Measurements from ENCODE around the gene ANXA4. TPM values are rescaled to one million over a fixed set of nuclear protein-coding genes. Genes with fewer than 3 reads are reported as not detected.
A peak's percentile ranks its signal among the peaks of the same experiment; 100 is the strongest.

The ANXA4 gene
- polyA plus RNA-seq, 4 donors: 289 to 764 (median 313) TPM

- Histone ChIP-seq H3K4me1 (ENCODE audit: control insufficient read depth in 3 of 3, insufficient read depth in 2 of 3, low read depth in 1 of 3, low read length in 2 of 3) (peaks cover 5 to 65% (median 19%) of the 10 kb centered on the region in 3 donors), H3K27ac (ENCODE audit: low read depth in 1 of 3, low read length in 2 of 3) (peak overlapping the region in 1 of 3 donors; percentile 64), H3K27me3 (ENCODE audit: control insufficient read depth in 3 of 3, insufficient read depth in 3 of 3, low read length in 3 of 3) (no peaks in the 10 kb centered on the region), H3K4me3 (ENCODE audit: low read depth in 1 of 3, low read length in 3 of 3) (no peak overlapping the region), H3K9me3 (ENCODE audit: control insufficient read depth in 2 of 2, insufficient read depth in 1 of 2, low read depth in 1 of 2, low read length in 1 of 2) (no peaks in the 10 kb centered on the region), H3K36me3 (ENCODE audit: control insufficient read depth in 3 of 3, insufficient read depth in 2 of 3, low read depth in 1 of 3, low read length in 3 of 3) (peaks cover 3 to 36% (median 4%) of the 10 kb centered on the region in 3 donors)
- FAIRE-seq (no peak), DNase-seq (peak; percentile 85 to 93)
- WGBS, 3 donors: 14 to 55% (median 29%) methylated on average over 5 of the region's 5 CpGs
Observed at GRCh38 chr2:69764286-69765095, 22.6 kb downstream of the ANXA4 start.

GRCh38 chr2:69765096-69765380 lies 23.1 kb downstream of the ANXA4 start:
- FAIRE-seq (no peak), DNase-seq (no peak)
- peaks cover 7 to 70% (median 22%) of the 10 kb centered on the region in 3 donors for H3K4me1 ChIP-seq (ENCODE audit: control insufficient read depth in 3 of 3, insufficient read depth in 2 of 3, low read depth in 1 of 3, low read length in 2 of 3)
- H3K4me3 ChIP-seq (ENCODE audit: low read depth in 1 of 3, low read length in 3 of 3): no peak overlapping the region
- peak overlapping the region in 1 of 3 donors; percentile 57 for H3K27ac ChIP-seq (ENCODE audit: low read depth in 1 of 3, low read length in 2 of 3)
- 68 to 83% (median 83%) methylated on average over 2 of the region's 2 CpGs for WGBS, 3 donors
- H3K27me3 ChIP-seq (ENCODE audit: control insufficient read depth in 3 of 3, insufficient read depth in 3 of 3, low read length in 3 of 3): no peaks in the 10 kb centered on the region
- peaks cover 3 to 33% (median 4%) of the 10 kb centered on the region in 3 donors for H3K36me3 ChIP-seq (ENCODE audit: control insufficient read depth in 3 of 3, insufficient read depth in 2 of 3, low read depth in 1 of 3, low read length in 3 of 3)
- no peaks in the 10 kb centered on the region for H3K9me3 ChIP-seq (ENCODE audit: control insufficient read depth in 2 of 2, insufficient read depth in 1 of 2, low read depth in 1 of 2, low read length in 1 of 2)

- WGBS, 3 donors: 61 to 74% (median 72%) methylated on average over 3 of the region's 3 CpGs
- Histone ChIP-seq H3K27ac (ENCODE audit: low read depth in 1 of 3, low read length in 2 of 3) (peak overlapping the region in 1 of 3 donors; percentile 57), H3K4me3 (ENCODE audit: low read depth in 1 of 3, low read length in 3 of 3) (no peak overlapping the region), H3K9me3 (ENCODE audit: control insufficient read depth in 2 of 2, insufficient read depth in 1 of 2, low read depth in 1 of 2, low read length in 1 of 2) (no peaks in the 10 kb centered on the region), H3K36me3 (ENCODE audit: control insufficient read depth in 3 of 3, insufficient read depth in 2 of 3, low read depth in 1 of 3, low read length in 3 of 3) (peaks cover 3 to 36% (median 4%) of the 10 kb centered on the region in 3 donors), H3K27me3 (ENCODE audit: control insufficient read depth in 3 of 3, insufficient read depth in 3 of 3, low read length in 3 of 3) (no peaks in the 10 kb centered on the region), H3K4me1 (ENCODE audit: control insufficient read depth in 3 of 3, insufficient read depth in 2 of 3, low read depth in 1 of 3, low read length in 2 of 3) (peaks cover 7 to 78% (median 29%) of the 10 kb centered on the region in 3 donors)
- no peak for DNase-seq
- FAIRE-seq: no peak
Observed at GRCh38 chr2:69766014-69766413, 24.1 kb downstream of the ANXA4 start.

GRCh38 chr2:69767034-69767433 lies 25.1 kb downstream of the ANXA4 start:
- DNase-seq (no peak), FAIRE-seq (no peak)
- H3K9me3 ChIP-seq (ENCODE audit: control insufficient read depth in 2 of 2, insufficient read depth in 1 of 2, low read depth in 1 of 2, low read length in 1 of 2): no peaks in the 10 kb centered on the region
- peaks cover 3 to 32% (median 4%) of the 10 kb centered on the region in 3 donors for H3K36me3 ChIP-seq (ENCODE audit: control insufficient read depth in 3 of 3, insufficient read depth in 2 of 3, low read depth in 1 of 3, low read length in 3 of 3)
- no peaks in the 10 kb centered on the region for H3K27me3 ChIP-seq (ENCODE audit: control insufficient read depth in 3 of 3, insufficient read depth in 3 of 3, low read length in 3 of 3)
- H3K4me3 ChIP-seq (ENCODE audit: low read depth in 1 of 3, low read length in 3 of 3): no peak overlapping the region
- H3K27ac ChIP-seq (ENCODE audit: low read depth in 1 of 3, low read length in 2 of 3): peak overlapping the region in 2 of 3 donors; percentile 40 to 59
- 58 to 81% (median 76%) methylated on average over 3 of the region's 3 CpGs for WGBS, 3 donors
- peaks cover 8 to 83% (median 29%) of the 10 kb centered on the region in 3 donors for H3K4me1 ChIP-seq (ENCODE audit: control insufficient read depth in 3 of 3, insufficient read depth in 2 of 3, low read depth in 1 of 3, low read length in 2 of 3)

- 70 to 84% (median 78%) methylated on average over 5 of the region's 5 CpGs for WGBS, 3 donors
- Histone ChIP-seq H3K4me1 (ENCODE audit: control insufficient read depth in 3 of 3, insufficient read depth in 2 of 3, low read depth in 1 of 3, low read length in 2 of 3) (peaks cover 12 to 78% (median 34%) of the 10 kb centered on the region in 3 donors), H3K36me3 (ENCODE audit: control insufficient read depth in 3 of 3, insufficient read depth in 2 of 3, low read depth in 1 of 3, low read length in 3 of 3) (peaks cover 3 to 29% (median 4%) of the 10 kb centered on the region in 3 donors), H3K27me3 (ENCODE audit: control insufficient read depth in 3 of 3, insufficient read depth in 3 of 3, low read length in 3 of 3) (no peaks in the 10 kb centered on the region), H3K4me3 (ENCODE audit: low read depth in 1 of 3, low read length in 3 of 3) (no peak overlapping the region), H3K9me3 (ENCODE audit: control insufficient read depth in 2 of 2, insufficient read depth in 1 of 2, low read depth in 1 of 2, low read length in 1 of 2) (no peaks in the 10 kb centered on the region), H3K27ac (ENCODE audit: low read depth in 1 of 3, low read length in 2 of 3) (peak overlapping the region in 2 of 3 donors; percentile 36 to 89)
- peak in 1 of 2 donors; percentile 48 for DNase-seq
- no peak for FAIRE-seq
Observed at GRCh38 chr2:69768235-69768634, 26.3 kb downstream of the ANXA4 start.

- 80 to 90% (median 86%) methylated on average over 2 of the region's 2 CpGs for WGBS, 3 donors
- peaks cover 3 to 29% (median 4%) of the 10 kb centered on the region in 3 donors for H3K36me3 ChIP-seq (ENCODE audit: control insufficient read depth in 3 of 3, insufficient read depth in 2 of 3, low read depth in 1 of 3, low read length in 3 of 3)
- H3K4me3 ChIP-seq (ENCODE audit: low read depth in 1 of 3, low read length in 3 of 3): no peak overlapping the region
- FAIRE-seq: no peak
- no peaks in the 10 kb centered on the region for H3K9me3 ChIP-seq (ENCODE audit: control insufficient read depth in 2 of 2, insufficient read depth in 1 of 2, low read depth in 1 of 2, low read length in 1 of 2)
- peaks cover 12 to 75% (median 36%) of the 10 kb centered on the region in 3 donors for H3K4me1 ChIP-seq (ENCODE audit: control insufficient read depth in 3 of 3, insufficient read depth in 2 of 3, low read depth in 1 of 3, low read length in 2 of 3)
- no peak for DNase-seq
- no peaks in the 10 kb centered on the region for H3K27me3 ChIP-seq (ENCODE audit: control insufficient read depth in 3 of 3, insufficient read depth in 3 of 3, low read length in 3 of 3)
- peak overlapping the region; percentile 18 to 89 (median 36) for H3K27ac ChIP-seq (ENCODE audit: low read depth in 1 of 3, low read length in 2 of 3)
Observed at GRCh38 chr2:69768789-69769188, 26.9 kb downstream of the ANXA4 start.

GRCh38 chr2:69769272-69769671 lies 27.3 kb downstream of the ANXA4 start:
- WGBS, 3 donors: 22 to 79% (median 52%) methylated on average over 1 of the region's 1 CpG
- H3K27me3 ChIP-seq (ENCODE audit: control insufficient read depth in 3 of 3, insufficient read depth in 3 of 3, low read length in 3 of 3): no peaks in the 10 kb centered on the region
- no peak overlapping the region for H3K4me3 ChIP-seq (ENCODE audit: low read depth in 1 of 3, low read length in 3 of 3)
- FAIRE-seq: no peak
- H3K9me3 ChIP-seq (ENCODE audit: control insufficient read depth in 2 of 2, insufficient read depth in 1 of 2, low read depth in 1 of 2, low read length in 1 of 2): no peaks in the 10 kb centered on the region
- H3K4me1 ChIP-seq (ENCODE audit: control insufficient read depth in 3 of 3, insufficient read depth in 2 of 3, low read depth in 1 of 3, low read length in 2 of 3): peaks cover 12 to 72% (median 36%) of the 10 kb centered on the region in 3 donors
- peak overlapping the region in 2 of 3 donors; percentile 18 to 89 for H3K27ac ChIP-seq (ENCODE audit: low read depth in 1 of 3, low read length in 2 of 3)
- DNase-seq: peak in 1 of 2 donors; percentile 58
- H3K36me3 ChIP-seq (ENCODE audit: control insufficient read depth in 3 of 3, insufficient read depth in 2 of 3, low read depth in 1 of 3, low read length in 3 of 3): peaks cover 3 to 32% (median 4%) of the 10 kb centered on the region in 3 donors

GRCh38 chr2:69770193-69770702 lies 28.3 kb downstream of the ANXA4 start:
- H3K36me3 ChIP-seq (ENCODE audit: control insufficient read depth in 3 of 3, insufficient read depth in 2 of 3, low read depth in 1 of 3, low read length in 3 of 3): peaks cover 2 to 35% (median 3%) of the 10 kb centered on the region in 3 donors
- 60 to 66% (median 60%) methylated on average over 5 of the region's 5 CpGs for WGBS, 3 donors
- FAIRE-seq (no peak), DNase-seq (peak; percentile 83 to 90)
- no peak overlapping the region for H3K4me3 ChIP-seq (ENCODE audit: low read depth in 1 of 3, low read length in 3 of 3)
- H3K27me3 ChIP-seq (ENCODE audit: control insufficient read depth in 3 of 3, insufficient read depth in 3 of 3, low read length in 3 of 3): no peaks in the 10 kb centered on the region
- H3K4me1 ChIP-seq (ENCODE audit: control insufficient read depth in 3 of 3, insufficient read depth in 2 of 3, low read depth in 1 of 3, low read length in 2 of 3): peaks cover 12 to 65% (median 38%) of the 10 kb centered on the region in 3 donors
- H3K27ac ChIP-seq (ENCODE audit: low read depth in 1 of 3, low read length in 2 of 3): peak overlapping the region; percentile 55 to 89 (median 76)
- H3K9me3 ChIP-seq (ENCODE audit: control insufficient read depth in 2 of 2, insufficient read depth in 1 of 2, low read depth in 1 of 2, low read length in 1 of 2): peaks cover 0 to under 1% of the 10 kb centered on the region in 2 donors

Data from small intestine (tissue), 7 donors.